Neural progenitor cell (in vitro differentiated cells): ENCODE results near the gene DNTTIP2. TPM values are rescaled to one million over a fixed set of nuclear protein-coding genes. Genes with fewer than 3 reads are reported as not detected.
"Not testable (repeated sequence)": the region's sequence is repeated elsewhere in the genome, so short reads cannot be mapped to it uniquely, and the experiment has no call there.

ENCODE experiments used
- DNase-seq: peaks from one replicate; pipeline ENCODE4 v3.0.0-alpha.2; 2016; ENCODE audit warnings: low spot score
- H2AFZ ChIP-seq: fragments of 200-600 bp; sonication (generic); replicated peaks from 2 replicates; pipeline ENCODE4 v1.6.1; 2016; ENCODE audit warnings: antibody characterized with exemption
- H3F3A ChIP-seq: fragments of 200-600 bp; sonication (generic); 2 replicates; pipeline ENCODE4 v1.6.1; 2016; ENCODE audit warnings: antibody characterized with exemption, low read depth
- H3K27ac ChIP-seq: fragments of 200-600 bp; sonication (generic); 2 replicates; pipeline ENCODE4 v1.5.1; 2016; ENCODE audit warnings: mild to moderate bottlenecking
- H3K27me3 ChIP-seq: fragments of 200-600 bp; sonication (generic); 2 replicates; pipeline ENCODE4 v1.6.1; 2016; ENCODE audit warnings: mild to moderate bottlenecking, moderate library complexity
- H3K36me3 ChIP-seq: fragments of 200-600 bp; sonication (generic); 2 replicates; pipeline ENCODE4 v1.5.1; 2016
- H3K4me1 ChIP-seq: fragments of 200-600 bp; sonication (generic); 2 replicates; pipeline ENCODE4 v1.6.1; 2016; ENCODE audit warnings: mixed run types
- H3K4me2 ChIP-seq: fragments of 200-600 bp; sonication (generic); 2 replicates; pipeline ENCODE4 v1.6.1; 2016
- H3K4me3 ChIP-seq: fragments of 200-600 bp; sonication (generic); 2 replicates; pipeline ENCODE4 v1.5.1; 2016
- H3K79me2 ChIP-seq: fragments of 200-600 bp; sonication (generic); 2 replicates; pipeline ENCODE4 v1.6.1; 2016; ENCODE audit warnings: low read depth
- H3K9ac ChIP-seq: fragments of 200-600 bp; sonication (generic); 2 replicates; pipeline ENCODE4 v1.6.1; 2016
- H3K9me3 ChIP-seq: fragments of 200-600 bp; sonication (generic); 2 replicates; pipeline ENCODE4 v1.5.1; 2016; ENCODE audit warnings: low read depth
- H4K20me1 ChIP-seq: fragments of 200-600 bp; sonication (generic); 2 replicates; pipeline ENCODE4 v1.6.1; 2016; ENCODE audit warnings: low read depth
- H3K27ac Mint-ChIP-seq: 3 replicates; pipeline ENCODE4 v1.8.0; 2021; ENCODE audit warnings: mixed read lengths
- H3K27me3 Mint-ChIP-seq: 2 replicates; pipeline ENCODE4 v1.8.0; 2022; ENCODE audit warnings: low read depth, mild to moderate bottlenecking, inconsistent platforms, moderate library complexity, mixed read lengths; ENCODE audit not compliant: insufficient read depth
- H3K36me3 Mint-ChIP-seq: 3 replicates; pipeline ENCODE4 v1.8.0; 2021; ENCODE audit warnings: mixed read lengths
- H3K4me1 Mint-ChIP-seq: 3 replicates; pipeline ENCODE4 v1.8.0; 2021; ENCODE audit warnings: mixed read lengths
- H3K4me3 Mint-ChIP-seq: 3 replicates; pipeline ENCODE4 v1.8.0; 2021; ENCODE audit warnings: mild to moderate bottlenecking, moderate library complexity, mixed read lengths
- H3K9me3 Mint-ChIP-seq: 3 replicates; pipeline ENCODE4 v1.8.0; 2020; ENCODE audit warnings: mixed read lengths
- CTCF ChIP-seq: fragments of 200-600 bp; sonication (generic); IDR thresholded peaks from 2 replicates; pipeline ENCODE4 v1.5.1; 2017; ENCODE audit warnings: antibody characterized with exemption, mild to moderate bottlenecking
- EZH2 ChIP-seq: fragments of 200-600 bp; sonication (generic); IDR thresholded peaks from 2 replicates; pipeline ENCODE4 v1.6.1; 2017; ENCODE audit warnings: antibody characterized with exemption, mild to moderate bottlenecking, moderate library complexity
- EZH2phosphoT487 ChIP-seq: fragments of 200-600 bp; sonication (generic); IDR thresholded peaks from 2 replicates; pipeline ENCODE4 v1.6.1; 2017; ENCODE audit warnings: antibody characterized with exemption
- total RNA-seq: library from RNA; depleted of rRNA; stranded (reverse); fragments of >200 nt; gene quantifications from 2 replicates; pipeline ENCODE4 v1.2.3, GENCODE V29; 2015; ENCODE audit warnings: low replicate concordance

DNTTIP2 gene
- total RNA-seq, 1 donor from 2014 or later = 62.5 TPM

GRCh38 chr1:93869653-93870052, 9.4 kb downstream of the DNTTIP2 start:
- no peaks in the 10 kb centered on the region for H3K79me2 ChIP-seq
- peaks cover 41% of the 10 kb centered on the region for H3K36me3 ChIP-seq
- Mint-ChIP-seq H3K27me3 (no peaks in the 10 kb centered on the region), H3K9me3 (no peaks in the 10 kb centered on the region), H3K4me1 (no peaks in the 10 kb centered on the region), H3K36me3 (peaks cover 31% of the 10 kb centered on the region), H3K4me3 (no peak overlapping the region), H3K27ac (no peak overlapping the region)
- peaks cover 4% of the 10 kb centered on the region for H4K20me1 ChIP-seq
- no peak overlapping the region for H2AFZ ChIP-seq
- peaks cover 9% of the 10 kb centered on the region for H3F3A ChIP-seq
- H3K4me1 ChIP-seq = no peaks in the 10 kb centered on the region
- no peaks in the 10 kb centered on the region for H3K27me3 ChIP-seq
- no peaks in the 10 kb centered on the region for H3K9me3 ChIP-seq
- no peak for DNase-seq
- no peak overlapping the region for H3K9ac ChIP-seq
- no peak overlapping the region for H3K27ac ChIP-seq
- H3K4me2 ChIP-seq = no peak overlapping the region
- no peak overlapping the region for H3K4me3 ChIP-seq
- TF ChIP-seq EZH2 (no peak), EZH2phosphoT487 (no peak), CTCF (no peak)

GRCh38 chr1:93868492-93868891, 10.5 kb downstream of the DNTTIP2 start:
- not testable (repeated sequence) for H3K9me3 Mint-ChIP-seq, H3K27me3 Mint-ChIP-seq
- H3K36me3 ChIP-seq = peaks cover 41% of the 10 kb centered on the region

GRCh38 chr1:93865253-93865652, 13.8 kb downstream of the DNTTIP2 start:
- Mint-ChIP-seq H3K27me3 (no peaks in the 10 kb centered on the region), H3K36me3 (peaks cover 13% of the 10 kb centered on the region), H3K9me3 (no peaks in the 10 kb centered on the region), H3K27ac (no peak overlapping the region), H3K4me3 (no peak overlapping the region), H3K4me1 (no peaks in the 10 kb centered on the region)
- no peak for DNase-seq
- Histone ChIP-seq H3F3A (peaks cover 6% of the 10 kb centered on the region), H3K4me3 (no peak overlapping the region), H3K9me3 (no peaks in the 10 kb centered on the region), H3K9ac (no peak overlapping the region), H2AFZ (no peak overlapping the region), H3K4me1 (no peaks in the 10 kb centered on the region), H4K20me1 (no peaks in the 10 kb centered on the region), H3K36me3 (peaks cover 11% of the 10 kb centered on the region), H3K4me2 (no peak overlapping the region), H3K27ac (no peak overlapping the region), H3K27me3 (no peaks in the 10 kb centered on the region), H3K79me2 (no peaks in the 10 kb centered on the region)
- no peak for TF ChIP-seq EZH2phosphoT487
- TF ChIP-seq CTCF = no peak
- TF ChIP-seq EZH2 = no peak

More at GRCh38 chr1:93868492-93868891, 10.5 kb downstream of the DNTTIP2 start:
- not testable (repeated sequence) for H3K4me1 ChIP-seq, H3K9ac ChIP-seq, H3K4me1 Mint-ChIP-seq, H4K20me1 ChIP-seq, H3K4me3 ChIP-seq, H3K4me2 ChIP-seq, DNase-seq, H3K79me2 ChIP-seq, H3F3A ChIP-seq, H3K4me3 Mint-ChIP-seq, H3K27ac ChIP-seq, H2AFZ ChIP-seq, H3K27me3 ChIP-seq, H3K27ac Mint-ChIP-seq, H3K9me3 ChIP-seq
- H3K36me3 Mint-ChIP-seq = peaks cover 25% of the 10 kb centered on the region

- H3K4me3 ChIP-seq = no peak overlapping the region
- no peak overlapping the region for H3K27ac Mint-ChIP-seq
- no peak for TF ChIP-seq CTCF
- no peak for TF ChIP-seq EZH2
- no peak for TF ChIP-seq EZH2phosphoT487
- DNase-seq = no peak
- H3K9me3 Mint-ChIP-seq = peaks cover 5% of the 10 kb centered on the region
- no peaks in the 10 kb centered on the region for H3K9me3 ChIP-seq
- no peaks in the 10 kb centered on the region for H3K27me3 ChIP-seq
- H2AFZ ChIP-seq = peak overlapping the region; percentile 27
- H3K36me3 ChIP-seq = no peaks in the 10 kb centered on the region
- H3K27me3 Mint-ChIP-seq = no peaks in the 10 kb centered on the region
- H3K4me2 ChIP-seq = no peak overlapping the region
- no peak overlapping the region for H3K27ac ChIP-seq
- no peak overlapping the region for H3K4me3 Mint-ChIP-seq
- H4K20me1 ChIP-seq = no peaks in the 10 kb centered on the region
- H3K79me2 ChIP-seq = no peaks in the 10 kb centered on the region
- H3K36me3 Mint-ChIP-seq = peaks cover 8% of the 10 kb centered on the region
- H3K4me1 Mint-ChIP-seq = no peaks in the 10 kb centered on the region
- H3F3A ChIP-seq = no peaks in the 10 kb centered on the region
- H3K9ac ChIP-seq = no peak overlapping the region
- H3K4me1 ChIP-seq = no peaks in the 10 kb centered on the region
Observed at GRCh38 chr1:93864175-93864574, 14.8 kb downstream of the DNTTIP2 start.

- DNase-seq = not testable (repeated sequence)
Observed at GRCh38 chr1:93857653-93858052, 21.4 kb downstream of the DNTTIP2 start.

GRCh38 chr1:93855983-93856382, 23.0 kb downstream of the DNTTIP2 start:
- not testable (repeated sequence) for H3K4me3 ChIP-seq, H3K4me1 ChIP-seq, H3K4me1 Mint-ChIP-seq, H3K4me3 Mint-ChIP-seq, H3K27ac ChIP-seq, H2AFZ ChIP-seq, H3K27ac Mint-ChIP-seq, H3K9ac ChIP-seq, H3K27me3 ChIP-seq, H3K9me3 ChIP-seq, DNase-seq, H3K36me3 Mint-ChIP-seq, H4K20me1 ChIP-seq, H3F3A ChIP-seq, H3K79me2 ChIP-seq, H3K27me3 Mint-ChIP-seq, H3K4me2 ChIP-seq, H3K36me3 ChIP-seq
- H3K9me3 Mint-ChIP-seq = peaks cover 27% of the 10 kb centered on the region

More at GRCh38 chr1:93857653-93858052, 21.4 kb downstream of the DNTTIP2 start:
- H3K27ac ChIP-seq, H3K9me3 ChIP-seq, H3K79me2 ChIP-seq, H4K20me1 ChIP-seq, H3K36me3 Mint-ChIP-seq, H3K27me3 ChIP-seq, H3K4me2 ChIP-seq, H3K27ac Mint-ChIP-seq, H3K9ac ChIP-seq, H3F3A ChIP-seq, H3K4me1 ChIP-seq, H2AFZ ChIP-seq, H3K4me3 Mint-ChIP-seq, H3K27me3 Mint-ChIP-seq, H3K4me1 Mint-ChIP-seq, H3K36me3 ChIP-seq, H3K4me3 ChIP-seq: not testable (repeated sequence)
- peaks cover 27% of the 10 kb centered on the region for H3K9me3 Mint-ChIP-seq
